ENCODE data around the gene PRKG2.
"Not testable (repeated sequence)": the region's sequence is repeated elsewhere in the genome, so short reads cannot be mapped to it uniquely, and the experiment has no call there.

The PRKG2 gene

DNA sequence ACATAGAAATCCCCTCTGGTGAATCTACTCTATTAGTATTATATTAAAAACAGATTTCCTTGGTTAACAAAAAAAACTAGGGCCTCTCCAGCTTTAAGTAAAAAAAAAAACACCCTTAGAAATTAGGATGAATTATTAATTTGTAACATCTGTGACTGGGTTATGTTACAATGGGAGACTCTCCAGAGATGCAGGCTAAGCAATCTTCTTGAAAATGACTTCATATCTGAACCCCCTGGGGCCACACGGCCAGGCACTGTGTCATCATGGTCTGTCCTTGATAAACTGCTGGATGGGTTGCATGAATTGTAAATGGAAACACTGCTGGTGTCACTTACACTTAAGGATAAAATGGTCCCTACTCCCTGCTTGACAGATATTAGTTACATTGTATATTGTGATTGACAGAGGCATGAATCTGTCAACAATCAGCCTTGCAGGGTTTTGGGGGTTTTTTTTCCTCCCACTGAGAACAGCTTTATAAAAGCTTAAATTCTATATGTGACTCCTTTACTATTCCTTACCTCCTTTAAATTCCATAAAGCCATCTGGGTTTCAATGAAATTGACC, 49.1 kb downstream of the PRKG2 start:
- DNase-seq (ENCODE audit: extremely low spot score, insufficient read length, low read depth): no peak
- no peak for FAIRE-seq

DNA sequence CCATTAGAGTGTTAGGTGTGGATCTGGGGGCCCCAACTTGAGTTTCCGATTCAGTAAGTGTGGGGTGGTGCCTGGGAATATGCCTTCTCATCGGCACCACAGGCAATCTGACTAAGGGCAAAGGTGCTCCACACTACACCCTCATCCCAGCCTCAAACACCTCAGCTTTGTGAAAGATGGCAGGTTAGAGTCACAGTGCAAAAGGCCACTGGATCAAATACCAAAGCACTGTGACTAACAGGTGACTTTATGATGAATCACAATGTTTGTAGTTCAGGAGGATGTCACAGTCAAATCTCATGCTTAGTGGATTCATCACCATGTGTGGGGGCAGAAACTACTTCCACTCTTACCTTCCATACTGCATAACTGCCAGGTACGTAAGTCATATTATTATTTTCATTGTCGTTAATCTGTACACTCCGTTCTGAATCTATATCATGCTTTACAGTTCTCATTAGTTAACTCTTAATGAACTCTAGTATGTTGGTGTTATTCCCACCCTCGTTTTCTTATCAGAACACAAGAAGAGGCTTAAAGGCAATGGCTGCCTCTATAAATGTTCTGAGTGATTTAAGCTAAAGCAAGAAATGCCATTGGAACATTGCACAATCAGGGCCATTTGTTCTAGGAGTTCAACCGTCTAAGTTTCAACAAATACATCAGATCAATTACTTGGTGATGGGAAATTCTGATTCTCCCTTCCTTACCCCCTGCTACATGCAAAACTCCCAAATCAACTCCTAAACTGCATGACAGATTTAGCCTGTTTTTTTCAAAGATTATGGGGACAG, 50.2 kb downstream of the PRKG2 start:
- FAIRE-seq (no peak), DNase-seq (ENCODE audit: extremely low spot score, insufficient read length, low read depth) (no peak)

DNA sequence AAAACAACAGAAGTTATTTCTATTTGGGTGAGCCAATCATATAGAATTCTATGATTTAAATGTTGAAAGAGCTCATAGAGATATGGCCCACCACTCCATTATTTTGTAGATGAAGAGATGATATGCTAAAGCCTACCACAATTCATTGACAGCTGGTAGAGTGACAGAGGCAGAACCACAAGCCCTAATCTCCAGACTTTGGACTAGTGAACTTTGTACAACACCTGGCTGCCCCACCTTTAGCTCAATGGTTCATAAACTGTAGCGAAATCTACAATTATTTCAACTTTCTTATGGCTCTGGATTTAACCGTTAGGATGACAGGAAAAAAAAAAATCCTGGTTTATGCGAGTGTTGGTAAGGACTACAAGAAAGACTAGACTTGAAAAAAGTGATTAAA, 50.9 kb downstream of the PRKG2 start:
- DNase-seq (ENCODE audit: extremely low spot score, insufficient read length, low read depth) (no peak), FAIRE-seq (no peak)

DNA sequence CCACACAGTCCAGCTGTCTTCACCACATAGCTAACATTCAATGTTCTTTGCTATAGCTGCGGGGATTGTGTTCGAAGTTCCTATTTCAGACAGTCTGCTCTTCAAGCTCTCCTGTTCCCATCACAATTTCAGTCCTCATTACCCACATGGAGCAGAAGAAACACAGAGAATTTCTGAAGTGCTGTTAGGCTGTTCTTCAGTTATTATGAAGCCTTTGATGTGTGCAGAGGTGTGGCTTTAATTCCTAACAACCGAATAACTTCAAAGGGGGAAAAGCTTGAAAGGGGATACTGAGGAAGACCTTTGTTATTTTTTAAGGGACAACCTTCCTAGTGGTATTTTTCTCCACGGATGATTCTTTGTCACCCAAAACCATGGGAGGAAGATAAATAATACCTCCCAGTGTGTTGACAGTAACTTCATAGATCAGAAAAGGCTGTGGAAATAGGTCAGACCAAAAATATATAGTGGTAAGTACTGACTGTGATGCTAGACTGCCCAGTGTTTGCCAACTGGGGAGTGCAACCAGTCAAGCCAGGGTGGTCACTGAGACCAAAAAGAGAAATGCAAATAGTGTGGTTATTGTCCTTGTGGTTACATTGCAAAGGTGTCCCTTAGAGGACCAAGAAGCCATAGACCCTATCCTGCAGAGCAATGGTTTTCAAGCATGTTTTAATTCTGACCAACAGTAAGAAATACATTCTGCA, 52.1 kb downstream of the PRKG2 start:
- no peak for DNase-seq (ENCODE audit: extremely low spot score, insufficient read length, low read depth)
- no peak for FAIRE-seq

DNA sequence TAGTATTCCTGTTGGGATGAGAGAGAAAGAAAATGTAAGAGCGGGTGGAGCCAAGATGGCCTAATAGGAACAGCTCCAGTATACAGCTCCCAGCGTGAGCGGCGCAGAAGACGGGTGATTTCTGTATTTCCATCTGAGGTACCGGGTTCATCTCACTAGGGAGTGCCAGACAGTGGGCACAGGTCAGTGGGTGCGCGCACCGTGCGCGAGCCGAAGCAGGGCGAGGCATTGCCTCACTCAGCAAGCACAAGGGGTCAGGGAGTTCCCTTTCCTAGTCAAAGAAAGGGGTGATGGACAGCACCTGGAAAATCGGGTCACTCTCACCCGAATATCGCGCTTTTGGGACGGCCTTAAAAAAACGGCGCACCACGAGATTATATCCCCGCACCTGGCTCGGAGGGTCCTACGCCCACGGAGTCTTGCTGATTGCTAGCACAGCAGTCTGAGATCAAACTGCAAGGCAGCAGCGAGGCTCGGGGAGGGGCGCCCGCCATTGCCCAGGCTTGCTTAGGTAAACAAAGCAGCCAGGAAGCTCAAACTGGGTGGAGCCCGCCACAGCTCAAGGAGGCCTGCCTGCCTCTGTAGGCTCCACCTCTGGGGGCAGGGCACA, 61.2 kb downstream of the PRKG2 start:
- not testable (repeated sequence) for DNase-seq (ENCODE audit: extremely low spot score, insufficient read length, low read depth); FAIRE-seq

DNA sequence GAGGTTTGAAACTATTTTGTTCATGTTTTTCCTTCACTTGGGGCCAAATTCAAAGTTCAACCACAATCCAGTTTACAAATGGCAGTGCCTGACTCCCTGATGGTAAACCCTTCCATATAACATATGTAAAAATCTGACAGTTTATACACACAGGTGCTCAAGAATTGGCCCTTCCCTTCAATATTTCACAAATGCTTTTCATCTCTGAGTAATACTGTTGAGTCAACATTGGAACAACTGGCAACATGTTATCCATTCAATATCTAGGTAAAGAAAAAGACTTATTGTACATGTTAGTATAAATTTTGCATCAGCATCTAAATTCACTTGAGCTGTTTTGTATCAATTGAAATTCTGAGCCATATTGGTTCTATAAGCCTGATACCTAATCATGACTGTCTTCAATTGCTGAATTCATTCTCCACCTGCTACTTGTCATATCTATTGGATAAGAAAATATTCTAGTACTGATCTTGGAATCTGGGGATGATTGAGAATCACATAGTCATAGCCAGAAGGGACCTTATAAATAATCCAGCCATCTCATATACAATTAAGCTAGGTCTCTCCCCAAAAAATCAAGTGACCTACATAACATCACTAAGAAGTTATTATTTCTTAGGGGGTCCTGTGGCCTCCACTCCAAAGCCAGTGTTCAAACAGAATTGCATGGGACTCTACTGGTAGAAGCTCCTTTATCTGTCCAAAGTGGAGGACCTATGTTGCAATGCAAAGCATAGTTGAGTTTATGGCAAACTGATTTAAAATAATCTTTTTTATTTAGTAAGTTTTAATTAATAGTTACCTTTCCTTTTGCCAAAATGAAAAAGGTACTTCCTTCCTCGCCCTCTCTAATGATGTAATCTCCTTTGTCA, 61.9 kb downstream of the PRKG2 start:
- DNase-seq (ENCODE audit: extremely low spot score, insufficient read length, low read depth) (no peak), FAIRE-seq (no peak)

DNA sequence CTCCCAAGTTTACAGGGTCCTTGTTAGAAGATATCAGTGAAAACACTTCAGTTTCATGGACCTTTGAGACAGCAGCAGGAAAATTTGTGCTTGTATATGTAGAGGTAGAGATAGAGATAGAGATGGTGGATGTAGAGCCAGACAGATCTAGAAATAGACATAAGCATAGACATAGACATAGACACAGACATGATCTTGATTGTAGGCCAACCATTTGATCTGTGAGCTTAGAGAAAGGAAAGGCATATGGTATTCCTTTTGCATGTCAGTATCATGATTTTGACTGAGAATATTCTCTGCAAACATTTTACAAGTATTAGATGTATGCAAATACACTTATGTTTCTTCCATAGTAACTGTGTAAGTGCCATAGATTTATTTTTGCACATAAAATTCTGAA, 65.0 kb downstream of the PRKG2 start:
- FAIRE-seq (no peak), DNase-seq (ENCODE audit: extremely low spot score, insufficient read length, low read depth) (no peak)

DNA sequence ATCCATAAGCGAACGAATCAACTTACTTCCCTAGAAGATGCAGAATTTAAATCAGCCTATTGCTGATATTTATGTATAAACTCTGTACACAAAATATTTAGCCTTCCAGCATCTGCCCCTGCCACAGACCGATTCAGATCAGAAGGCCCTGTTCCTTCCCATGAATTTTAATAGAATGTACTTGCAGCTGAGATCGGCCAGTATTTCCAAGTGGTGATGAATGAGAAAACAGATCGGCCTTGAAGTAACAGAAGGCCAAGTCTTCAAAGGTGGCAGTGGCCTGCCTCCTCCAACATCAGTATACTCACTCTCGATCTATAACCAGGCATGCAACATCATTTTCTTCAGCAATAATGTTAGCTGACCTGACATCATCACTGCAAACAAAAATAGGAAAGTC, 66.4 kb downstream of the PRKG2 start:
- FAIRE-seq: no peak

DNA sequence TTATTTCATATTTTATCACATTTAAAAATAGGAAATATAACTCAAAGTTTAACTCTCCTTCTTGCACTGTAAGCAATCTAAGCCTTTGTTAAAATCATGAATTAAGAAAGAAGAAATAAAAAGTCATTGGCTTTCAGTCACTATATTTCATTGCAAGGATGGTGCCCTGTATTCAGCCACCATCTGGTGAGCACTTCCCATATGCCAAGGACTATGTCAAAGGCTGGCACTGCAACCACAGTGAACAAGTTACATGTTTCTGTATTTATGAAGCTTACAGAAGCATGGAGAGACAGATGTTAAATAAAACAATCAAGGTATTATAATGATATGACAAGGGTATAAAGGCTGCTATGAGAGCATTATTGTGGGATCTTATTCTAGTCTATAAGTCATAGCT, 68.6 kb downstream of the PRKG2 start:
- DNase-seq (ENCODE audit: extremely low spot score, insufficient read length, low read depth) (no peak), FAIRE-seq (no peak)

More for the DNA sequence above, 66.4 kb downstream of the PRKG2 start:
- no peak for DNase-seq (ENCODE audit: extremely low spot score, insufficient read length, low read depth)

DNA sequence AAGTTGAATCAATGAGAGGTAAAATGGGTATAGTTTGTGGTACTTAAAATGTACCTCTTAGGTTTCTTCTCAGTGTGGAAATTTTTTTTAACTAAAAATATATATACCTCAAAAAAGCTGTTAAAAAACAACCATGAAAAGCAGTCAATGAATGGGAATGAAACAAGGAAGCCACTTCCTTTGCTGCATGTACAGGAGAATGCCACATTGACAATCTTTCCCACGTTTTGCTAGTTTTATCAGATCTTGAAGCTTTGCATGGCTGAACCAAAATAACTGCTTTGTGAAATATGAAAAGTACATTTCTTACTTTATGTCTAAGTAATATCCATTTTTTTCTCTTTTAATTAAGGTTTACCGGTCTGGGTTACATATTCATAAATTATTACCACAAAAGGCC, 71.8 kb downstream of the PRKG2 start:
- FAIRE-seq (no peak), DNase-seq (ENCODE audit: extremely low spot score, insufficient read length, low read depth) (no peak)

DNA sequence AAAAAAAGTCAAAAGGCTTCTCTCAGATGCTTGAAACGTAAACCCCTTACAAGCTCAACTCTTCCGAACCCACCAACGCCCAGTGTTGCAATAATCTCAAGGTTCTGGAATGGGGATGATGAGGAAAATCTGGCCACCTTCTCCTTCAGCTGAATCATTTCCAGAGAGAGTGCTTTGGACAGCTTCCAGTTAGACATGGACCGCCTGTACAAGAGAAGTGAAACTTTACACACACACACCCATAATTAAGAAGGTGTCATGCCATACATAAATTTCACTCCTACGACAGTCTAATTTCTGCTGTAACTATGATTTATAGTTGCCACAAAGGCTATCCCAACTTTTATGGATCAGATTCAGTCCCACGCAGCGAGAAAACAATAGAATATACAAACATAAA, 72.3 kb downstream of the PRKG2 start:
- DNase-seq (ENCODE audit: extremely low spot score, insufficient read length, low read depth) (no peak), FAIRE-seq (no peak)

DNA sequence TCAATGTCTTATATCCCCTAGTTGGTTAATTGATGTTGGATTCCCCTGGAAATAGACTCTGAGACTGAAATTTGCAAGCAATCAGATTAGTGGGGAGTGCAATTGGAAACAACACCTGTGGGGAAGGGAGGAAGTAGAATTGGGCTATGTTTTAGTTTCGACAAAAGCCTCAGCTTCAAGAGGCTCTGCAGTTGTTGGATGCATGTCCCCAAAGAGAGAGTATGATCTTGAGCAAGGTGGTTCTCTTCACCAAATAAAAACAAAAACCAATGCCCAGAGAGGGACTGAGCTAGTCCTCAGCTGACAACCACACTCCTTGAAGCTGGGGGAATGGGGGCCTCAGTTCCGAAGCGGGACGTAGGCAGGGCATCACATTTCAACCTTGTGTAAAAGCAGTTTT, 77.1 kb downstream of the PRKG2 start:
- no peak for FAIRE-seq
- no peak for DNase-seq (ENCODE audit: extremely low spot score, insufficient read length, low read depth)

DNA sequence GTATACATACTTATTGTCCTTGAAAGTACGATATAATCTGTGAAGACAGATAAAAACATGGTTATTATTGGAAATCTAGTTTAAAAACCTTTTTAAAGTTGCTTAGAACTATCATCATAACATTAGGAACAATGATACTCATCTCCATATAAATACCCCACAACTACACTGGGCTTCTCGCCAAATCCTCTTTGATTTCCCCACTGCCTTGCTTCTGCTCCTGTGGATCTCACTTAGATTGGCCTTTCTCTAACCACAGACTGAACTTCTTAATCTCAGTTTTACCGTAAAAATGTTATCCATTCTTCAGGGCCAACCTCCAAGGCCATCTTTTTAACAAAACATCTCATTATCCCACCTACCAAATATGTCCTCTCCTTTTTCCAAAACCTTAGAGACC, 77.6 kb downstream of the PRKG2 start:
- DNase-seq (ENCODE audit: extremely low spot score, insufficient read length, low read depth): no peak
- no peak for FAIRE-seq

DNA sequence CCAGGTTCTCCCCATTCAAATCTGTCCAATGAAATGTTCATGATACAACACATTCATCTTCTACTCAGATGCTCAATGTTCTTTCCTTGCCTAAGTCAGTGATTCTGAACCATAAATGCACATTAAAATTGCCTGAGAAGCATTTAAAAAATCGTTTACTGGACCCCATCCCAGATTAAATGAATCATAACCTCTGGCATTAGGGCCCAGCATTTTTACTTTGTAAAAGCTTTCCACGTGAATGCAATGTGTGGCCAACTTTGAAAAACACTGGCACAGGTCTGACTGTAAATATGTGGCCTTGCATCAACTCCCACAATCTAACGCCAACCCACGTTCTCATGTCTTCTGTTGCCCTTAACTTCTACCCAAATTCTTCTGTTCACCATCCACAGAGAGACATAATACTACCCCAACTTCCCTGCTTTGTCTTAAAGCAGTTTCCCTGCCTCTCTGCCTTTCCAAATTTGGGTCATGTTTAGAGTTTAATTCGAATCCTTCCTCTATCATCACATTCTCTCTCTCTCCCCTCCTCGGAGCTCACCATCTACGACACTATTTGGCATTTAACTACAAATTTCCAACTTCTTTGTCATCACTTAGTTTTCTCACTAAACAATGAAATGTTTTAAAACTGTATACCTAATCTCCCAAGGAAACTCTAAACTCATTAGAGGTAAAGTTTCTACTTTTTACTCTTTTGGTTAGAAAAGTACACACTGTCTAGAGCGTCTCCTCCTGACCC, 78.7 kb downstream of the PRKG2 start:
- no peak for FAIRE-seq
- no peak for DNase-seq (ENCODE audit: extremely low spot score, insufficient read length, low read depth)

DNA sequence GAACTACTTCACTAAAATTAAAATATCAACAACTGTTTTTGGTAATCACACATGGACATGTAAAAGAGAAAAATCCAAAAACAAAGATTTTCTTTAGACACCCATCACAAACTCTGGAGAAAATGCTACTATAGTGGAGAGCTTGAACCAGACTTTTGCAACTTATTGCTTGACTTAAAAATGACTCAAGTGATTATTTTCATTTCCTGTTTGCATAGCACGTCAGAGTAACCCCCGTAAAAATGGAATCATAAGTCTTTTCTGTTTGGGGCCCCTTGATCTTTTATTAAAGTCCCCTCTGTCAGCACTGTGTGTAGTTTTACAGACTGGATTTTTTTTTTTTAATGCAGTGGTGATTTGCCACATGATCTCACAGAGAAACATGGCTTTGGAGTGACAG, 79.5 kb downstream of the PRKG2 start:
- DNase-seq (ENCODE audit: extremely low spot score, insufficient read length, low read depth): no peak
- FAIRE-seq: no peak

DNA sequence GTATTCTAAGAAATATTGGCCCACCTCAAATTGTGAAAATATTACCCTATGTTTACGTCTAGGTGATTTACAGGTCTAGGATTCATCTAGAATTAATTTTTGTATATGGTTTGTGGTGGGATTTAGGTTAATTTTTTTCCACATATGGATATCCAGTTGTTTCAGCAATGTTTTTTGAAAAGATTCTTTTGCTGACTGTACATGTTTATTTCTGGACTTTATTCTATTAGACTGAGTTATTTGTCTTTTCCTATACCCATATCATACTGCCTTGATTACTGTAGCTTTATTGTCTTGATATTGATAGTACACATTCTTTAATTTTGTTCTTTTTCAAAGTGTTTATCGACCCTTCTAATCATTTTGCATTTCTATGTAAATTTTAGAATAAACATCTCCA, 83.5 kb downstream of the PRKG2 start:
- DNase-seq (ENCODE audit: extremely low spot score, insufficient read length, low read depth) (no peak), FAIRE-seq (no peak)

DNA sequence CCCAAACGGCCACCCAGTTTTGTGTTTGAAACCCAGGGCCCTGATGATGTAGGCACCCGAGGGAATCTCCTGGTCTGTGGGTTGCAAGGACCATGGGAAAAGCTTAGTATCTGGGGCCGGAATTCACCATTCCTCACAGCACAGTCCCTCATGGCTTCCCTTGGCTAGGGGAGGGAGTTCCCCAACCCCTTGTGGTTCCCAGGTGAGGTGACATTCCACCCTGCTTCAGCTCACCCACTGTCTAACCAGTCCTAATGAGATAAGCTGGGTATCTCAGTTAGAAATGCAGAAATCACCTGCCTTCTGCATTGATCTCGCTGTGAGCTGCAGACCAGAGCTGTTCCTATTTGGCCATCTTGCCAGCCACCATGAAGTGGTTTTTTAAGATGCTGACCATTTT, 84.0 kb downstream of the PRKG2 start:
- no peak for FAIRE-seq
- no peak for DNase-seq (ENCODE audit: extremely low spot score, insufficient read length, low read depth)

DNA sequence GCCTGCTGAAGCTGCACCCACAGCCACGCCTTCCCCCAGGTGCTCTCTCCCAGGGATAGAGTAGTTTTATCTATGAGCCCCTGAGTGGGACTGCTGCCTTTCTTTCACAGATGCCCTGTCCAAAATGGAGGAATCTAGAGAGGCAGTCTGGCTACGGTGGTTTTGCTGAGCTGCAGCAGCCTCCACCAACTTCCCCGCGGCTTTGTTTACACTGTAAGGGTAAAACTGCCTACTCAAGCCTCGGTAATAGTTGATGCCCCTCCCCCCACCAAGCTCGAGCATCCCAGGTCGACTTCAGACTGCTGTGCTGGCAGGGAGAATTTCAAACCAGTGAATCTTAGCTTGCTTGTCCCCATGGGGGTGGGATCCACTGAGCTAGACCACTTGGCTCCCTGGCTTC, 84.5 kb downstream of the PRKG2 start:
- FAIRE-seq (no peak), DNase-seq (ENCODE audit: extremely low spot score, insufficient read length, low read depth) (no peak)

DNA sequence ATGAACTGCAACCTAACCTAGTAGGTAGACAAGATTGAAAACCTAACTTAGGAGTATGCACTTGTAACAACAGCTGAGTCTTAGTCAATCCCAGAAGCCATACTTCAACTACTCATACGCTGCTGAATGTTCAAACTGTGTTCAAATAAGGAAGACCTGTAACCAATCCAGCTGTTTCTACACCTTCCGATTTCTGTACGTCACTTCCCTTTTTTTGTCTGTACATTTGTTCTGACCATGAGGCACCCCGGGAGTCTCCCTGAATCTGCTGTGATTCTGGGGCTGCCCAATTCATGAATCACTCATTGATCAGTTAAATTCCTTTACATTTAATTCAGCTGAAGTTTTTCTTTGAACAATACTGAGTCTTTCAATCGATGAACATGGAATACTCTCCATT, 95.0 kb downstream of the PRKG2 start:
- DNase-seq (ENCODE audit: extremely low spot score, insufficient read length, low read depth) (no peak), FAIRE-seq (no peak)

Measured in GM18507 (cell line).